ENCODE measurements around the gene MRPS15.

MRPS15 gene

GRCh38 chr1:36414384-36414783 lies 49.8 kb downstream of the MRPS15 start:
- no peaks in the 10 kb centered on the region for H3K9me3 ChIP-seq (ENCODE audit: control insufficient read depth, low read length)
- H3K36me3 ChIP-seq (ENCODE audit: control insufficient read depth, insufficient read depth, low read length), result no peaks in the 10 kb centered on the region
- no peak for TF ChIP-seq CTCF (IDR thresholded peaks at IDR 0.05)
- H2AFZ ChIP-seq, result no peak overlapping the region
- no peak overlapping the region for H3K27ac ChIP-seq
- no peaks in the 10 kb centered on the region for H3K27me3 ChIP-seq (ENCODE audit: control insufficient read depth, insufficient read depth, low read length)
- no peak overlapping the region for H3K9ac ChIP-seq
- no peak overlapping the region for H3K4me3 ChIP-seq (ENCODE audit: low read depth, low read length)
- H3K79me2 ChIP-seq, result no peaks in the 10 kb centered on the region
- H3K4me2 ChIP-seq (ENCODE audit: low read length), result no peak overlapping the region
- no peaks in the 10 kb centered on the region for H3K4me1 ChIP-seq

DNA sequence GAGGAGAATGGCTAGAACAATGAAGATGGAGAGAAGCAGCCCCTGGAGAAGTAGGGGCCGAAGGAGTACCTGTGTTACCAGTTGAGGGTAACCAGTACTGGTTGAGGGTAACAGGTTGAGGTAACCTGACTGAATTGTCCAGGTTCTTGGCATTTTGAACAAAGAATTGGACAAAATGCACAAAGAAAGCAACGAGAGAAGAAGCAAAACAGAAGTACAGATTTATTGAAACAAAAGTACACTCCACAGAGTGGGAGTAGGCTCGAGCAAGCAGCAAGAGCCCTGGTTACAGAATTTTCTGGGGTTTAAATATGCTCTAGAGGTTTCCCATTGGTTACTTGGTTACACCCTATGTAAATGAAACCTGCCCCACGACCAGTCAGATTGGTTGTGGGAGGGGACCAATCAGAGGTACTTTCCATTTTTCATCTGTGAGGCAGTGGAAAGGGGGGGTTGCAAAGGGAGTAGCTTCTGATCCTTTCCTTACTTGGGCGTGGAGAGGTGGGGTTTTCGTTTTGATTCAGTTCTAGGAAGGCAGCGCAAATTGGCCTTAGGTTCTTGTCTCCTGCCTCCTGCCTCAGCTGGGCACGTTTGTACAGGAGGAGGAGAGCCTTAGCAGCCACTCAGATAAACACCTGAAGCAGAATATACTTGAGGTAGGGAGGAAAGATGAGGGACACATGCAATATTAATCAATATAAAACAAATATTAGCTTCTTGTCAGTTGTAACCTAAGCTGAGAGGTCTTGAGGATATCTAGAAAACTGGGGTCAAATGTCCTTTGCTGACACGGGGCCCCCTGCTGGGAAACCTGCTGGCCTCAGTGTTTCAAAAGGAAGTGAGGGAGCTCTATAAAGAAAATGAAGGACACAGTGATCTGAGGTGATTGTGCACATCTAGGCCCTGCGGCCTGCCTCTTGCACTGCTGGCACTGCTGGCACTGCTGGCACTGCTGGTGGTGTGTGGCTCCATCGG lies 52.2 kb downstream of the MRPS15 start:
- H3K4me2 ChIP-seq (ENCODE audit: low read length), result no peak overlapping the region
- H3K27ac ChIP-seq, result no peak overlapping the region
- no peaks in the 10 kb centered on the region for H3K27me3 ChIP-seq (ENCODE audit: control insufficient read depth, insufficient read depth, low read length)
- H3K4me3 ChIP-seq (ENCODE audit: low read depth, low read length), result no peak overlapping the region
- H3K36me3 ChIP-seq (ENCODE audit: control insufficient read depth, insufficient read depth, low read length), result no peaks in the 10 kb centered on the region
- no peaks in the 10 kb centered on the region for H3K4me1 ChIP-seq
- H3K9me3 ChIP-seq (ENCODE audit: control insufficient read depth, low read length), result no peaks in the 10 kb centered on the region
- peak overlapping the region; percentile 42 for H2AFZ ChIP-seq
- H3K9ac ChIP-seq, result no peak overlapping the region
- H3K79me2 ChIP-seq, result no peaks in the 10 kb centered on the region
- no peak for TF ChIP-seq CTCF (IDR thresholded peaks at IDR 0.05)

GRCh38 chr1:36408479-36408878 lies 55.7 kb downstream of the MRPS15 start:
- Histone ChIP-seq H3K9me3 (ENCODE audit: control insufficient read depth, low read length) (no peaks in the 10 kb centered on the region), H2AFZ (no peak overlapping the region), H3K27ac (peak overlapping the region; percentile 47), H3K27me3 (ENCODE audit: control insufficient read depth, insufficient read depth, low read length) (no peaks in the 10 kb centered on the region), H3K9ac (no peak overlapping the region), H3K4me3 (ENCODE audit: low read depth, low read length) (no peak overlapping the region), H3K4me1 (no peaks in the 10 kb centered on the region), H3K36me3 (ENCODE audit: control insufficient read depth, insufficient read depth, low read length) (no peaks in the 10 kb centered on the region), H3K4me2 (ENCODE audit: low read length) (no peak overlapping the region), H3K79me2 (no peaks in the 10 kb centered on the region)
- no peak for TF ChIP-seq CTCF (IDR thresholded peaks at IDR 0.05)

GRCh38 chr1:36406440-36406839 lies 57.7 kb downstream of the MRPS15 start:
- no peak overlapping the region for H3K4me2 ChIP-seq (ENCODE audit: low read length)
- no peaks in the 10 kb centered on the region for H3K27me3 ChIP-seq (ENCODE audit: control insufficient read depth, insufficient read depth, low read length)

More at GRCh38 chr1:36406440-36406839, 57.7 kb downstream of the MRPS15 start:
- Histone ChIP-seq H3K9ac (no peak overlapping the region), H3K79me2 (no peaks in the 10 kb centered on the region), H3K27ac (no peak overlapping the region), H2AFZ (no peak overlapping the region), H3K4me1 (no peaks in the 10 kb centered on the region), H3K36me3 (ENCODE audit: control insufficient read depth, insufficient read depth, low read length) (no peaks in the 10 kb centered on the region), H3K9me3 (ENCODE audit: control insufficient read depth, low read length) (no peaks in the 10 kb centered on the region), H3K4me3 (ENCODE audit: low read depth, low read length) (no peak overlapping the region)
- no peak for TF ChIP-seq CTCF (IDR thresholded peaks at IDR 0.05)
